HepG2 (cell line): ENCODE results near the gene EXOC3L4. TPM values are rescaled to one million over a fixed set of nuclear protein-coding genes. Genes with fewer than 3 reads are reported as not detected.

Source experiments
- DR1 ChIP-seq: sonication (generic); formaldehyde crosslinking; IDR thresholded peaks from 2 replicates; pipeline ENCODE4 v1.8.0; 2021; ENCODE audit warnings: mild to moderate bottlenecking, missing genetic modification reagents, inconsistent platforms
- ELF4 ChIP-seq: sonication (generic); formaldehyde crosslinking; IDR thresholded peaks from 2 replicates; pipeline ENCODE4 v1.5.0; 2020; ENCODE audit warnings: missing genetic modification reagents, mild to moderate bottlenecking, moderate library complexity, borderline replicate concordance
- KAT8 ChIP-seq: IDR thresholded peaks from 2 replicates; pipeline ENCODE4 v1.6.1; 2016; ENCODE audit warnings: missing genetic modification reagents, missing compliant biosample characterization
- KMT2B ChIP-seq: IDR thresholded peaks from 2 replicates; pipeline ENCODE4 v1.6.1; 2016; ENCODE audit warnings: missing genetic modification reagents, missing compliant biosample characterization
- NFE2 ChIP-seq: sonication (generic); formaldehyde crosslinking; IDR thresholded peaks from 2 replicates; pipeline ENCODE4 v1.4.0; 2020; ENCODE audit warnings: missing genetic modification reagents
- RBAK ChIP-seq: sonication (generic); formaldehyde crosslinking; IDR thresholded peaks from 2 replicates; pipeline ENCODE4 v1.5.1; 2020; ENCODE audit warnings: mild to moderate bottlenecking, missing genetic modification reagents
- RELA ChIP-seq: sonication (generic); formaldehyde crosslinking; IDR thresholded peaks from 2 replicates; pipeline ENCODE4 v1.4.0; 2020; ENCODE audit warnings: missing genetic modification reagents
- SMAD9 ChIP-seq: sonication (generic); formaldehyde crosslinking; IDR thresholded peaks from 2 replicates; pipeline ENCODE4 v1.5.1; 2020; ENCODE audit warnings: mild to moderate bottlenecking, missing genetic modification reagents
- ZFP41 ChIP-seq: sonication (generic); formaldehyde crosslinking; IDR thresholded peaks from 2 replicates; pipeline ENCODE4 v1.4.0; 2020; ENCODE audit warnings: mild to moderate bottlenecking, missing genetic modification reagents, borderline replicate concordance
- ZNF451 ChIP-seq: sonication (generic); formaldehyde crosslinking; IDR thresholded peaks from 2 replicates; pipeline ENCODE4 v1.5.0; 2020; ENCODE audit warnings: mild to moderate bottlenecking, missing genetic modification reagents
- ZNF468 ChIP-seq: sonication (generic); formaldehyde crosslinking; IDR thresholded peaks from 2 replicates; pipeline ENCODE4 v1.8.0; 2022; ENCODE audit warnings: mild to moderate bottlenecking, moderate library complexity, missing genetic modification reagents
- ZNF530 ChIP-seq: sonication (generic); formaldehyde crosslinking; IDR thresholded peaks from 2 replicates; pipeline ENCODE4 v1.5.0; 2020; ENCODE audit warnings: low read depth, mild to moderate bottlenecking, missing genetic modification reagents
- ZNF883 ChIP-seq: sonication (generic); formaldehyde crosslinking; IDR thresholded peaks from 2 replicates; pipeline ENCODE4 v1.5.1; 2020; ENCODE audit warnings: mild to moderate bottlenecking, missing genetic modification reagents; ENCODE audit errors: not compliant biosample characterization
- ZSCAN31 ChIP-seq: sonication (generic); formaldehyde crosslinking; IDR thresholded peaks from 2 replicates; pipeline ENCODE4 v1.5.0; 2020; ENCODE audit warnings: low read depth, mild to moderate bottlenecking, missing genetic modification reagents
- polyA plus RNA-seq, 8 experiments: library from polyadenylated mRNA; depleted of rRNA in 3 of 8; stranded (reverse) in 7 of 8; unstranded in 1 of 8; fragments of >200 nt; fragmentation: Illumina TruSeq in 4 of 8; extraction: Trizol in 4 of 8; gene quantifications; 2 replicates each; pipeline versions ENCODE4 v1.2.1 to v1.2.3, GENCODE V29; 2011 to 2016; ENCODE audit warnings: low read depth in 4 of 8, missing spikeins in 1 of 8, mixed read lengths in 1 of 8; ENCODE audit not compliant: insufficient read depth in 1 of 8
- total RNA-seq, 5 experiments: library from RNA; depleted of rRNA; stranded (reverse); fragments of >200 nt; fragmentation: Illumina TruSeq; extraction: Trizol; gene quantifications; 2 replicates each; pipeline ENCODE4 v1.2.3, GENCODE V29; 2016; ENCODE audit warnings: low read depth in 1 of 5
- TF ChIP-seq, protein P1 (sequence below), 2 experiments: sonication (generic) in 1 of 2; formaldehyde crosslinking in 1 of 2; IDR thresholded peaks; 2 replicates each; pipeline versions ENCODE4 v1.4.0 to v1.6.1; 2016 to 2020; ENCODE audit warnings: borderline replicate concordance in 1 of 2, low read depth in 1 of 2, mild to moderate bottlenecking in 1 of 2, missing genetic modification reagents in 1 of 2
- TF ChIP-seq, protein P2 (sequence below): IDR thresholded peaks from 2 replicates; pipeline ENCODE4 v1.6.1; 2016; ENCODE audit warnings: missing compliant biosample characterization, missing genetic modification reagents, borderline replicate concordance
- TF ChIP-seq, protein P3 (sequence below), 2 experiments: sonication (generic) in 1 of 2; formaldehyde crosslinking in 1 of 2; IDR thresholded peaks; 2 replicates each; pipeline versions ENCODE4 v1.5.1 to v1.6.1; 2011 to 2020; ENCODE audit warnings: borderline replicate concordance in 1 of 2, low read depth in 1 of 2, low read length in 1 of 2, mild to moderate bottlenecking in 1 of 2, missing genetic modification reagents in 1 of 2, moderate library complexity in 1 of 2
- TF ChIP-seq, protein P4 (sequence below): sonication (generic); formaldehyde crosslinking; IDR thresholded peaks from 2 replicates; pipeline ENCODE4 v1.8.0; 2022; ENCODE audit warnings: mild to moderate bottlenecking, missing genetic modification reagents; ENCODE audit not compliant: insufficient replicate concordance

EXOC3L4 gene
- total and polyA plus RNA-seq, 2 of the 13 experiments (the other 11 are each of a cell fraction or from before 2014, with no cell fraction given): 11.8 to 27.0 TPM

DNA sequence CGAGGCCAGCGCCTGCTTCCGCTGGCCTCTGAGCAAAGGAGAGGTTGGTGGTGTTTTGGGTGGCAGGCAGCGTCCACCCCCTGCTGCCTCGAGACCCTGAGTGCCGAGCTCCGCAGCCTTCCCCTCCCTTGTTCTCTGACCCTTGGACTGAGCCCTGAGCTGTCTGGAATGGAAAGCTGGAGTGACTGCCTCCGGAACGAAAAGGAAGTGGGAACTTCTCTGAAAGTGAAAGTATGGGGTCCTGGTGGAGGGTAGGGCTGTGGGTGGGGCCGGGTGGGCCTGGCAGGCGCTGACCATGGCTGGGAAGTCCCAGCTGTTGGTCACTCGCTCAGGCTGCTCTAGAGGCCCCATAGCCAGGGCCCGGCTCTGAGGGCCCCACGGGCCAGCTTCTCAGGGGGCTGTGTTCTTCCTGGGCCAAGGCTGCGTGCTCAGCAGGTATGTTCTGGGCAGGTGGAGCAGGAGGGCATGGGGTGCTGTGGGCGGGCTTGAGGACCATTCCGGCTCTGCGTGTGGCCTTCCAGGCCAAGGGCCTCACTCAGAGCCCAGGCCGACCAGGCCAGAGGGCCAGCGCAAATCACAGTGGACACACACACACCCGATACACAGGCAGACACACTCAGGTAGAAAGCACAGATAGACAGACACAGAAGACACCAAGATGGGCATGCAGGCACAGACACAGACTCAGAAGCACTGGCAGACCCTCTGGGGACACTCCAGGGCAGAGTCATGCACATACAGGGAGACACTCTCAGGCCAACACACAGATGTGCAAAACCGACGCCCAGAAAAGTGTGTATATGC, at the start of gene EXOC3L4 (continued):
- TF ChIP-seq, protein P1, sequence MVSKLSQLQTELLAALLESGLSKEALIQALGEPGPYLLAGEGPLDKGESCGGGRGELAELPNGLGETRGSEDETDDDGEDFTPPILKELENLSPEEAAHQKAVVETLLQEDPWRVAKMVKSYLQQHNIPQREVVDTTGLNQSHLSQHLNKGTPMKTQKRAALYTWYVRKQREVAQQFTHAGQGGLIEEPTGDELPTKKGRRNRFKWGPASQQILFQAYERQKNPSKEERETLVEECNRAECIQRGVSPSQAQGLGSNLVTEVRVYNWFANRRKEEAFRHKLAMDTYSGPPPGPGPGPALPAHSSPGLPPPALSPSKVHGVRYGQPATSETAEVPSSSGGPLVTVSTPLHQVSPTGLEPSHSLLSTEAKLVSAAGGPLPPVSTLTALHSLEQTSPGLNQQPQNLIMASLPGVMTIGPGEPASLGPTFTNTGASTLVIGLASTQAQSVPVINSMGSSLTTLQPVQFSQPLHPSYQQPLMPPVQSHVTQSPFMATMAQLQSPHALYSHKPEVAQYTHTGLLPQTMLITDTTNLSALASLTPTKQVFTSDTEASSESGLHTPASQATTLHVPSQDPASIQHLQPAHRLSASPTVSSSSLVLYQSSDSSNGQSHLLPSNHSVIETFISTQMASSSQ (IDR thresholded peaks at IDR 0.05; ENCODE audit: low read depth): no peak
- TF ChIP-seq, protein P1 (CRISPR knock-in tag; IDR thresholded peaks at IDR 0.05; ENCODE audit: borderline replicate concordance): peak; percentile 52; the same call in 1 of the 2 replicates
- TF ChIP-seq KMT2B (CRISPR knock-in tag) (peak; percentile 38; the same call in 1 of the 2 replicates), ELF4 (no peak), SMAD9 (CRISPR knock-in tag) (0 out of 2 replicates have a peak, but pooled peaks have one; percentile 28), NFE2 (CRISPR knock-in tag) (no peak), ZNF468 (no peak), ZNF530 (no peak), RBAK (no peak), ZSCAN31 (CRISPR knock-in tag) (peak; percentile 60), KAT8 (peak; percentile 62; the same call in 1 of the 2 replicates), ZNF883 (no peak), ZFP41 (CRISPR knock-in tag) (no peak), RELA (CRISPR knock-in tag) (no peak), DR1 (CRISPR knock-in tag) (0 out of 2 replicates have a peak, but pooled peaks have one; percentile 47), ZNF451 (peak; percentile 36; the same call in 1 of the 2 replicates)
- TF ChIP-seq, protein P2, sequence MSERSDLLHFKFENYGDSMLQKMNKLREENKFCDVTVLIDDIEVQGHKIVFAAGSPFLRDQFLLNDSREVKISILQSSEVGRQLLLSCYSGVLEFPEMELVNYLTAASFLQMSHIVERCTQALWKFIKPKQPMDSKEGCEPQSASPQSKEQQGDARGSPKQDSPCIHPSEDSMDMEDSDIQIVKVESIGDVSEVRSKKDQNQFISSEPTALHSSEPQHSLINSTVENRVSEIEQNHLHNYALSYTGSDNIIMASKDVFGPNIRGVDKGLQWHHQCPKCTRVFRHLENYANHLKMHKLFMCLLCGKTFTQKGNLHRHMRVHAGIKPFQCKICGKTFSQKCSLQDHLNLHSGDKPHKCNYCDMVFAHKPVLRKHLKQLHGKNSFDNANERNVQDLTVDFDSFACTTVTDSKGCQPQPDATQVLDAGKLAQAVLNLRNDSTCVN: peak; percentile 19; the same call in 1 of the 2 replicates
- TF ChIP-seq, protein P3, sequence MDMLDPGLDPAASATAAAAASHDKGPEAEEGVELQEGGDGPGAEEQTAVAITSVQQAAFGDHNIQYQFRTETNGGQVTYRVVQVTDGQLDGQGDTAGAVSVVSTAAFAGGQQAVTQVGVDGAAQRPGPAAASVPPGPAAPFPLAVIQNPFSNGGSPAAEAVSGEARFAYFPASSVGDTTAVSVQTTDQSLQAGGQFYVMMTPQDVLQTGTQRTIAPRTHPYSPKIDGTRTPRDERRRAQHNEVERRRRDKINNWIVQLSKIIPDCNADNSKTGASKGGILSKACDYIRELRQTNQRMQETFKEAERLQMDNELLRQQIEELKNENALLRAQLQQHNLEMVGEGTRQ (IDR thresholded peaks at IDR 0.05; ENCODE audit: low read depth, low read length): no peak
- TF ChIP-seq, protein P3 (CRISPR knock-in tag; IDR thresholded peaks at IDR 0.05; ENCODE audit: borderline replicate concordance): peak; percentile 26; the same call in 1 of the 2 replicates
- TF ChIP-seq, protein P4, sequence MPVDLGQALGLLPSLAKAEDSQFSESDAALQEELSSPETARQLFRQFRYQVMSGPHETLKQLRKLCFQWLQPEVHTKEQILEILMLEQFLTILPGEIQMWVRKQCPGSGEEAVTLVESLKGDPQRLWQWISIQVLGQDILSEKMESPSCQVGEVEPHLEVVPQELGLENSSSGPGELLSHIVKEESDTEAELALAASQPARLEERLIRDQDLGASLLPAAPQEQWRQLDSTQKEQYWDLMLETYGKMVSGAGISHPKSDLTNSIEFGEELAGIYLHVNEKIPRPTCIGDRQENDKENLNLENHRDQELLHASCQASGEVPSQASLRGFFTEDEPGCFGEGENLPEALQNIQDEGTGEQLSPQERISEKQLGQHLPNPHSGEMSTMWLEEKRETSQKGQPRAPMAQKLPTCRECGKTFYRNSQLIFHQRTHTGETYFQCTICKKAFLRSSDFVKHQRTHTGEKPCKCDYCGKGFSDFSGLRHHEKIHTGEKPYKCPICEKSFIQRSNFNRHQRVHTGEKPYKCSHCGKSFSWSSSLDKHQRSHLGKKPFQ (CRISPR knock-in tag): peak; percentile 80
